GM10248 (cell line): ENCODE data around the gene MRPL36.
A peak's percentile ranks its signal among the peaks of the same experiment; 100 is the strongest.

Source experiments
- CTCF ChIA-PET: fragments of 300-600 bp; sonication (Branson Sonifier 250); formaldehyde crosslinking; extraction: SDS; loops from one replicate; lab custom pipeline; 2021; ENCODE audit warnings: antibody characterized with exemption; lab: Yijun Ruan, JAX
- POLR2A ChIA-PET: fragments of 350-650 bp; sonication (Branson Sonifier 250); formaldehyde crosslinking; extraction: SDS; loops from one replicate; lab custom pipeline; 2020; ENCODE audit warnings: antibody characterized with exemption; lab: Yijun Ruan, JAX
- DNase-seq: peaks from one replicate; pipeline ENCODE4 v3.0.0; 2012; ENCODE audit errors: extremely low spot score
- CTCF ChIP-seq: IDR thresholded peaks from 2 replicates; pipeline ENCODE4 v1.5.1; 2012; ENCODE audit warnings: mild to moderate bottlenecking, low read depth; ENCODE audit errors: extremely low read depth, missing control alignments, control extremely low read depth

MRPL36 gene

DNA sequence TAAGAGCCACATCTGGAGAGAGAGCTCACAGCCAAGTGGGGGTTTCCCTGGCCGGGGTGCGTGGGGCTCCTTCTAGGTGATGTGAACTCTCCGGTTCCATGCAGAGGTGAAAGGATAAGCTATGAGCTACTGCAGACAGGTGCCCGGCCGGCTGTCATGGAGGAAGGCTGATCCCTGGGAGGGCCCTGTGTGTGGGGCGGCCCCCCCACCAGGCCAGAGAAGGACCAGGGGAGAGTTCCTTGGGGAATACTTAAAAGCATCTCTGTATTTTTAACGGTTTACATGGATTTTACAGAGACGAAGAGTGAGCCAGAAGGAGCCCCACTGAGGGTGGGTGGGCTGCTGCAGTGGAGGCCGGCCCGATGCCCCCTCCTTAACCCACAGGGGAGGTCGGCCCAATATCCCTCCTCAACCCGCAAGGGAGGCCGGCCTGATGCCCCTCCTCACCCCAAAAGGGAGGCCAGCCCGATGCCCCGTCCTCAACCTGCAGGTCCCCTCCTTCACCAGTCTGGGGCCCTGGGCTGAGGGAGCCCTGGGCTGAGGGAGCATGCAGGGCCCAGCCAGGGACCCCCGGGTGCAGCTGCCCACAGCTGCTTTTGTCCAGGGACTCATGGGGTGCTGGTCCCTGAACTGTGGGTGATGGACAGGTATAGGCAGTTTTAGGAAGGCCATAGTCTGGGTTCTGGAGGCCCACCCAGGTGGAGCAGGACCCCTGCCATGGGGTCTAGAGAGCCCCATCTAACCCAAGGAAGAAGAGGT, 31.9 kb downstream of the MRPL36 start:
- ChIA-PET POLR2A (no interaction called here), CTCF (no interaction called here)
- no peak for DNase-seq
- TF ChIP-seq CTCF = no peak

DNA sequence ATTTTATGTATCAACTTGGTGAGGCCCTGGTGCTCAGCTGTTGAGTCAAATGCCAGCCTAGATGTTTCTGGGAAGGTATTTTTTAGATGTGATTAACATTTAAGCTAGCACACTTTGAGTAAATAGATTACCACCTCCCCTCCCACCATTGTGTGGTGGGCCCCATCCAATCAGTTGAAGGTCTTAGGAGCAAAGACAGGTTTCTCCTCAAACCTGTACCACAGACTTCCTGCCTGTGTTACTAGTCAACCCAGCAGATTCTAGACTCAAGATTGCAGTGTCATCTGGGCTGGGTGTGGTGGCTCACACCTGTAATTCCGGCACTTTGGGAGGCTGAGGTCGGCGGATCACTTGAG, 33.8 kb downstream of the MRPL36 start:
- ChIA-PET POLR2A (no interaction called here), CTCF (interaction anchor here (0.7 to 5.1 kb wide), 3 partner anchors 8 to 275 kb away, joined by 3 to 31 read pairs (median 4); no protein-coding TSS in a partner anchor)
- DNase-seq = no peak
- no peak for TF ChIP-seq CTCF

DNA sequence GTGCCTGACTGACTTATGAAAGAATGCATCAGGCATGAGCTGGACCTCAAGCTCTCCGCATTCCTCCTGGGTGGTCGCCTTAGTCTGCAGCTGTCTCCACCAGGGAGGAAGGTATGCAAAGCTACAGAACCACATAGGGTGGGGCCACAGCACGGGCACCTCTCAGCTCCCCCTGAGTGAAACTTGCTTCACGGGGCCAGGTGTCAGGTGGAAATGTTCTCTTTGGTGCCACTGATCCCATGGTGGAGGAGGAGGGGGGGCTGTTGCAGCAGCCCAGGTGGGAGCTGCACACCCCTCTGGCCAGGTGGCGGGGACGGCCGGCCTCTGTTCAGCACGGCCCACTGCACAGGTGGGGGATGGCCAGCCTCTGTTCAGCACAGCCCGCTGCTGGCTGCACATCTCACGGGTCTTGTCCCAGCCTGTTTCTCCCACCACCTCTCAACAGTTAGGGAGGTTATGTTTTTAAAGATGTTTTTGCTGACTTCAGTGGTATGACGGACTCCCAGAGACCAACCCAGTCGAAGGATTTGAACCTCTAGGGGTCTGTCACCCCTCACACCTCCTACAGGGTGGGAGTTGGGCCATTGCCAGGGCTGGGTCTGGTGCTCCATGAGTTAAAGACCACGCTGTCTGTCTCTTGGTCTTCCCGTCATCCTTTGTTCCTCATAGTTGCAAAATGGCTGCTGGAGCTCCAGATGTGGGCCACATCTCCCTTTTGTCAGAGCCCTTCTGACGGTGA, 34.3 kb downstream of the MRPL36 start:
- no peak for DNase-seq
- ChIA-PET CTCF (interaction anchor here (0.7 to 5.1 kb wide), 7 partner anchors 8 to 276 kb away, joined by 3 to 41 read pairs (median 4); no protein-coding TSS in a partner anchor), POLR2A (no interaction called here)
- no peak for TF ChIP-seq CTCF

- POLR2A ChIA-PET = no interaction called here
- CTCF ChIA-PET = interaction anchor here (0.9 to 5.1 kb wide), 9 partner anchors 8 to 276 kb away, joined by 3 to 41 read pairs (median 4); no protein-coding TSS in a partner anchor
These were observed 35.1 kb downstream of the MRPL36 start for GRCh38 chr5:1764606-1764960.

GRCh38 chr5:1763960-1764605, 35.6 kb downstream of the MRPL36 start:
- CTCF ChIA-PET = interaction anchor here (0.8 to 5.1 kb wide), 16 partner anchors 9 to 283 kb away, joined by 3 to 41 read pairs (median 4); no protein-coding TSS in a partner anchor
- no peak for TF ChIP-seq CTCF
- POLR2A ChIA-PET = no interaction called here

More at GRCh38 chr5:1764606-1764960, 35.1 kb downstream of the MRPL36 start:
- DNase-seq = no peak
- no peak for TF ChIP-seq CTCF

DNA sequence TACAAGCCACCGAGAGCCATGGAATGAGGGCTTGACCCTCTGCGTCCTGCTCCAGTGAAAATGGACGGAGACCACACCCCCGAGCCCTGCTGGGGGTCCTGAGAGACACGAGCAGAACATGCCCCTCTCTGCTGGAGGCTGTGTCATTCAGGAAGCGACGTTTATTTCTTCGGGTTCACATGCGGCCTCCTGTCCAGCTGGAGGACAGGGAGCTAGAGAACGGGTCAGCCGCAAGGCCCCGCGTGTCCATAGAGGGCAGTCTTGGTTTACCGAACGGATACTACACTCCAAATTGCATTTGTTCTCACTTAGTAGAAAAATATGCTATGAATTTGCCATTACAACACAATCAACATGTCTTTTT, 36.1 kb downstream of the MRPL36 start:
- POLR2A ChIA-PET = no interaction called here
- peak; percentile 73 for DNase-seq
- peak; percentile 62 for TF ChIP-seq CTCF
- CTCF ChIA-PET = interaction anchor here (0.7 to 5.1 kb wide), 19 partner anchors 9 to 283 kb away, joined by 3 to 41 read pairs (median 4); no protein-coding TSS in a partner anchor

More at GRCh38 chr5:1763960-1764605, 35.6 kb downstream of the MRPL36 start:
- no peak for DNase-seq
